ENCODE data around the gene ARID3B.

- TF ChIP-seq CTCF (IDR thresholded peaks at IDR 0.05; ENCODE audit: poor library complexity) = no peak
- no peak for TF ChIP-seq EZH2phosphoT487 (IDR thresholded peaks at IDR 0.05; ENCODE audit: low read depth, severe bottlenecking, unreplicated experiment)
- TF ChIP-seq EZH2 (IDR thresholded peaks at IDR 0.05; ENCODE audit: borderline replicate concordance) = no peak
Measured at GRCh38 chr15:74555192-74555591, 14.2 kb downstream of the ARID3B start.
